HG03457 (cell line): ENCODE measurements around the gene PGAP6.
"Not testable (repeated sequence)": the region's sequence is repeated elsewhere in the genome, so short reads cannot be mapped to it uniquely, and the experiment has no call there.

ENCODE experiments used
- ATAC-seq: cut with Tn5 transposase; IDR thresholded peaks from one replicate; pipeline ENCODE4 v1.9.1; 2021; ENCODE audit warnings: moderate number of reproducible peaks; ENCODE audit not compliant: unreplicated experiment

Gene PGAP6

DNA sequence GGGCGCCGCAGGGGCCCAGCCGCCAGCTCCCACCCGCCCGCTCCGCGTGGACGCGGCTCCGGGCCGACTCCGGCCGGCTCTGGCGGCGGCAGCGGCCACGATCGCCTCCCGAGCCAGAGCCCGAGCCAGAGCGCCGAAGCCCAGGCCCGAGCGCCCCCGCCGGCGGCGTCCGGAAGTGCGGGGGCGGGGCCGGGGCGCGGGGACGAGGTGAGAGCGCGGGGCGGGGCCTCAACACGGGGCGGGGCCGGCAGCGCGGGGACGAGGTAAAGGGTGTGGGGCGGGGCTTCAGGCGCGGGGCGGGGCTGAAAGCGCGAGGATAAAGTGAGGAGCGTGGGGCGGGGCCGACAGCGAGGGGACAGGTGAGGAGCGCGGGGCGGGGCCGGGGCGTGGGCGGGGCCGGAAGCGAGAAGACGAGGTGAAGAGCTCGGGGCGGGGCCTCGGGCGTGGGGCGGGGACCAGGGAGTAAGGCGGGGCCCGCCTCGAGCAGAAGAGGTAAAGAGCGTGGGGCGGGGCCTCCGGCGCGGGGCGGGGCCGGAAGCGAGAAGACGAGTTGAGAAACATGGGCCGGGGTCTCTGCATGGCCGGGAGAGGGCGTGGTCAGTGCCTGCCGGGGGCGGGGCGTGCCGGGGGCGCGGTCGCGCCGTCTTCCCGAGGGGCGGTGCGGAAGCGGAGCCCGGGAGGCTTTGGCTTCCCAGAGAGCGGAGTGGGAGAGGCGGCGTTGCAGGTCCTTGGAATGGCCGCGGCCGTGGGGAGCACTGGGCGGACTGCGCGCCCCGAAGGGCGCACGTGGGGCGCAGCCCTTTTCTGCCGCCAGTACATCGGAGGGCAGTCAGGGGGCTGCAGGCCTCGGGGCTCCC, 29.0 kb downstream of the PGAP6 start, which contains the start of gene AXIN1:
TSS of gene AXIN1 (minus strand) at position 177 of the 857 bp plus-strand sequence. CDS start 5,698 bp downstream, outside the sequence.
- no peak for ATAC-seq

DNA sequence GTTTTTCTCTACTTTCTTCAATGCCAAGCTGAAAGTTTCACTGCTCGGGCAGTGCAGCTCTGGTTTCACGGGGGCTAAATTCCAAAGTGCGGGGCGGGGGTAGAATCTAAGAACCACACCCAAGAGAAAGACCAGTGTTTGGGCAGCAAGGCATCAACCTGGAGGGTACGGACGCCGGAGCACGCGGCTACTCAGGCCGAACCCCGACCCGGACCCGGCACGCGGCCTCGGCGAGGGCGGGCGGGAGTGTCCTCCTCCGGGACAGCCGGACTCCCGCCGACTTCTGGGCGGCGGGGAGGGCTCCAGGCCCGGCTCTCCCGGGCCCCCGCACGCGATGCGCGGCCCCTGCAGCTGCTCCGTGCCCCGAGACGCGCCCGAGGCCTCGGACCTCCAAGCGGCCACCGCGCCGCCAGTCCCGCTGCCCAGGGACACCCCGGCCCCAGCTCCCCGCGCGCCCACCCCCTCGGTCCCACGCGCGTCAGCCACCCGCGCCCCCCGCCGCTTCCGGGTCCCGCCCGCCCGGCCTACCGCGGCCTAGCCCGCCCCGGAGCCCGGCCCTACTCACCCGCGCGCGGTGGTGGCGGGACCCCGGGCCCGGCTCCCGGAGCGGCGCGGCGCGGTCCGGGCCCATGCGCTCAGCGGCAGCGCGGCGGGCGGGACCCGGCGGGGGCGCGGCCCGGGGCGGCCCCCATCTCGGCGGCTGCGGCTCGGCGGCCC, 29.8 kb downstream of the PGAP6 start:
- ATAC-seq, result no peak

DNA sequence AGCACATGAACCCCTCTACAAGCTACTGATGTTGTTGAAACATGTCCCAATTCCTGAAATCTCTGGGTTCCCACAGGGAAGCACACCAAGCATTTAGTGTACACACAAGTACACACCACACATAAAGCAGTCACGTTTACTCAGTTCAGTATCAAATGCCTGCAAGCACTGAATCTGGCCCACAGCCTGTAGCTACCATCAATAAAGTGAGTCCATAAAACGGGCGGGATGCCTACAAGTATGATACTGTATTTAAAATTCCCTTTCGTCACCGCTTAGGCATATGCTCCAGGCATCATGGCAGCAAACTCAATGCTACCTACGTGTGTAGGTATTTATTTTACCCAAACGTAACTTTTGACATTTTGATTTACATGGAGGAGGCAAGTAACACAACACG, 31.6 kb downstream of the PGAP6 start:
- ATAC-seq, result no peak

DNA sequence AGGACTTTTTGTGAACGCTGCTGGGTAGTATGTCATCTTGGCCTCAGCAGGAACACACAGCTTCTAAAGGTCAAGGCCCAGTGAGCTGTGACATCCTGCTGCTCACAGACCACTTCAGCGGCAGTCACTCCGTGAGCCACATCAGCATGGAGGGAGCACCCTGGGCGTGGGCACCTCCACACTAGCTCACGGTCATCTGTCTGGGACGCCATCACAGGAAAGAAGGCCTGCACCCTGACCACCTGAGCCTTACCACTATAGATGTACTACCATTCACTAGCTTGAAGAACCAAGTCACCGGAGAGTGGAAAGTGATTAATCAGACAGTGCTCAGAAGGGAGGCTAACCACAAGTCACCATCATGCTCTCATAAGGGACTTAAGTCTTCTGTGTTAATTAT, 32.6 kb downstream of the PGAP6 start:
- no peak for ATAC-seq

DNA sequence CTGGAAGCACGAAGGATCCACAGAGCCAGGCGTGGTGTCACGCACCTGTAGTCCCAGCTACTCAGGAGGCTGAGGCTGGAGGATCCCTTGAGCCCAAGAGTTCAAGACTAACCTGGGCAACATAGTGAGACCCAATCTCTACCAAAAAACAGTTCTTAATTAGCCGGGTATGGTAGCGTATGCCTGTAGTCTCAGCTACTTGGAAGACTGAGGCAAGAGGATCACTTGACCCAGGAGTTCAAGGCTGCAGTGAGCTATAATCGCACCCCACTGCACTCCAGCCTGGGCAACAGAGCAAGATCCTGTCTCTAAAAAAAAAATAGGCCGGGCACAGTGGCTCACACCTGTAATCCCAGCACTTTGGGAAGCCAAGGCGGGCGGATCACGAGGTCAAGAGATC, 33.3 kb downstream of the PGAP6 start:
- not testable (repeated sequence) for ATAC-seq

DNA sequence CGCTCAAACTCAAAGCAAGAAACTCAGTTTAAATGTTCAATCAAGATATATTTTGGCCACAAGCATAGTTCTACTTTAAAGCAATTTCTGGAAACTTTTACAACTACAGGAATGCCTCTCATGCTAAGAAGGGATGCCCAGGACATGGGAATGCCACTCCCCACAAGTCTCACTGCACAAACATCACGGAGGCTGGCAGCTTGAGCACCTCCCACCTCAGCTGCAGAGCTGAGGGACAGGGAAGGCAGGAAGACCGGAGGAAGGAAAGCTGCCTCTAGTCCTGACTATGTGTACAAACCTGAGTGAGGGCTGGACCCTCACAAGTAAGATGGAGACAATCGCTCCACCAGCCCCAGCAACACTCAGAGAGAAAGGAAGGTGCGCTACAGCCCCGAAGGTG, 34.6 kb downstream of the PGAP6 start:
- no peak for ATAC-seq

DNA sequence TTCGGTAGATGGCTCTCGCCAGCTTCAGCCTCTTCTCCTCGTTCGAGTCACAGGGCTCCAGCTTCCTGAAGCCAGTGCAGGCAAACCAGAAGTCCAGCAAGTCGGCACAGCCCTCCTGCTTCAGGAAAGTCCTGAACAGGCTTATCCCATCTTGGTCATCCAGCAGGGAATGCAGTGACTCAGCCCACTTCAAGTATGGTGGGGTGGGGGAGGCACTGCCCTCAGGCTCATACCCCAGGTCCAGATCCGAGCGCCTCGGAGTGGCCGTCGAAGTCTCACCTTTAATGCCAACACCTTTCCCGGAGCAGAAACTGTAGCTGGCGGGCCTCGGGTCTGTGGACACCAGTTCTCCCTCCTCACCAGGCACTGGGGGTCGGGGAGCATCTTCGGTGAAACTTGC, 35.2 kb downstream of the PGAP6 start:
- no peak for ATAC-seq

DNA sequence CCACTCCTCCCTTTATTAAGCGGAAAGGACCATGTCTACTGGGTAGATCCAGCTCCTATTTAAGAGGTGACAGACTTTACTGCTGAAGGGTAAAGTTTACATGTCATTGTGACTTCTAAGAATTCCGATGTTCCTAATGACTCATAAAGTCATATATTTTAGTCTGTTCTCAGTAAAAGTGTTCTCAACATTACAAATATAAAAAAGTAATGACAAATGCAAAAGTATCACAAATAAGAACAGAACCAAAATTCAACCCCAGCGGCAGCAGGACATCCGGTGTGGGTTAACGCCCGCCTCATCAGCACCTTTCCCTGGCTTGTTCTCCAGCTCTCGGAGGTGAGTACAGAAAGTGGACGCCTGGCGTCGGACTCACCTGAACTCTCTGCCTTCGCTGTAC, 36.0 kb downstream of the PGAP6 start:
- ATAC-seq, result no peak

DNA sequence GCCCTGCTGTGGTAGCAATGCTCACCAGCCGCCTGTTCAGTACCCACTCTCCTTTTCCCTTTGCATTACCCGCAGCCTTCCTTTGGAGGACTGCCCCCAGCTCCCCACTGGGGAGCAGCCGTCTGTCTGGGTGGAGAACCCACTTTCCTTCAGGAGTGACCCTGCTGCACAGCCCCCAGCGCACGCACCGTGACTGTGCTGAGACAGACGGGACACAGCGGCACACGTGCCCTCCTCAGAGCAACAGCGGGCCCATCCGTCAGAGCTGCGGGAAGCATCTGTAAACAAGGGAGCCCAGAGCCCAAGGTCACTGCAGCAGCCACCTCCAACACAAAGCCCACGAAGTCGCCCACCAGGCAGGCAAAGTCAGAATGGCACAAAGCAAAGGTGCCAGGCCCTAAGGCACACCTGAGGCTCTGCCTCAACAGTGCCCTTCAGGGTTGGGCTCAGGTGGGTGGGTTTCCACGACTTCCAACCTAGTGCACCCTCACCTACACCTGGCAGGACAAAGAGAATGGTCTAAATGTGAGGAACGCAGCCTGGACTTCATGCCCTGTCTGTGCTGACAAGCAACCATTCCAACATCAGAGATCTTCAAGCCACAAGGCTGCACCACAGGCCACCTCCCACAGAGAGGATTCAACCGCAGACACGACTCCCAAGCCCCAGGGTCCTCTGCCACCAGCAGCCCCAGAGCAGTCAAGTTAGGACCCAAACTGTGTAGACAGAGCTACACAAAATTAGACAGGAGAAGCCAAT, 39.1 kb downstream of the PGAP6 start:
- ATAC-seq, result no peak

DNA sequence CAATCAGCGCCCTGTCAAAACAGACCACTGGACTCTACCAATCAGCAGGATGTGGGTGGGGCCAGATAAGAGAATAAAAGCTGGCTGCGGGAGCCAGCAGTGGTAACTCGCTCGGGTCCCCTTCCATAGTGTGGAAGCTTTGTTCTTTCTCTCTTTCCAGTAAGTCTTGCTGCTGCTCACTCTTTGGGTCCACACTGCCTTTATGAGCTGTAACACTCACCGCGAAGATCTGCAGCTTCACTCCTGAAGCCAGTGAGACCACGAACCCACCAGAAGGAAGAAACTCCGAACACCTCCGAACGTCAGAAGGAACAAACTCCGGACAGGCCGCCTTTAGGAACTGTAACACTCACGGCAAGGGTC, 39.8 kb downstream of the PGAP6 start:
- ATAC-seq, result not testable (repeated sequence)

DNA sequence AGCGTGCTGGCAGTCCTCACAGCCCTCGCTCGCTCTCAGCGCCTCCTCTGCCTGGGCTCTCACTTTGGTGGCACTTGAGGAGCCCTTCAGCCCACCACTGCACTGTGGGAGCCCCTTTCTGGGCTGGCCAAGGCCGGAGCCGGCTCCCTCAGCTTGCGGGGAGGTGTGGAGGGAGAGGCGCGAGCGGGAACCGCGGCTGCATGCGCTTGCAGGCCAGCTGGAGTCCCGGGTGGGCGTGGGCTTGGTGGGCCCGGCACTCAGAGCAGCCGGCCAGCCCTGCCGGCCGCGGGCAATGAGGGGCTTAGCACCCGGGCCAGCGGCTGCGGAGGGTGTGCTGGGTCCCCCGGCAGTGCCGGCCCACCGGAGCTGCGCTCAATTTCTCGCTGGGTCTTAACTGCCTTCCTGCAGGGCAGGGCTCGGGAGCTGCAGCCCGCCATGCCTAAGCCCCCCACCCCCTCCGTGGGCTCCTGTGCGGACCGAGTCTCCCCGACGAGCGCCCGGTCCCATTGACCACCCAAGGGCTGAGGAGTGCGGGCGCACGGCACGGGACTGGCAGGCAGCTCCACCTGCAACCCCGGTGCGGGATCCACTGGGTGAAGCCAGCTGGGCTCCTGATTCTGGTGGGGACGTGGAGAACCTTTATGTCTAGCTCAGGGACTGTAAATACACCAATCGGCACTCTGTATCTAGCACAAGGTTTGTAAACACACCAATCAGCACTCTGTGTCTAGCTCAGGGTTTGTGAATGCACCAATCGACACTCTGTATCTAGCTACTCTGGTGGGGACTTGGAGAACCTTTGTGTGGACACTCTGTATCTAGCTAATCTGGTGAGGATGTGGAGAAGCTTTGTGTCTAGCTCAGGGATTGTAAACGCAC, 40.4 kb downstream of the PGAP6 start:
- ATAC-seq, result not testable (repeated sequence)

DNA sequence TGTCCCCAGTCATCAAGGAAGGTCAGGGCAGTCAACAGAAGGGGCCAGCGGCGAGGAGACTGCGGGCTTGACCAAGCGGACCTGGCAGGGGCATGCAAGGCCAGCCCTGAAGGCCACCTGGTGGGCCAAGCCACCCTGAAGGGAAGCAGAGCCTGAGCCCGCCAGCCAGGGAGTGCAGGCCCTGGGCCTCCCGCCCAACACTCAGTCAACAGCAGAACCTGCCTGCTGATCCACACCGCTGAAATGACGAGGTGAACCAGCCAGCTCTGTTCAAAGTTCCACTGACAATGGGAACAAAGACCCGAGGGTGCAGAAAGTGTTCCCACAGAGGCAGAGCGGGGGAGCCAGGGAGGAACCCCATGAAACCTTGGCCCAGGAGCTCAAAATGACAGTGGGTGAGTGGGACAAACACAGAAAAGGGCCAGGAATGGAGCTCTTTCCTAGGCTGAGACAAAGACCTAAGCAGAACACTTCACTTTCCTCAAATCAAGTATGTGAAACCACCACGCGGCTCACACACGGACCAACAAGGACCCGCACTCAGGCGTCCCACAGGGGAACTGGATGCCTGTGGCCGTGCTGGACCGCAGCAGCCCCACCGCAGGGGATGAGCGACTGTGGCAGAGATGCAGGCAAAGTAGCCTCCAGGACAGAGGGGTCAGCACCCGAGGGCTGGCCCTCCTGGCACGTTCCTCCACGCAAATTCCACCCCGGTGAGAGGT, 41.2 kb downstream of the PGAP6 start:
- ATAC-seq, result no peak

DNA sequence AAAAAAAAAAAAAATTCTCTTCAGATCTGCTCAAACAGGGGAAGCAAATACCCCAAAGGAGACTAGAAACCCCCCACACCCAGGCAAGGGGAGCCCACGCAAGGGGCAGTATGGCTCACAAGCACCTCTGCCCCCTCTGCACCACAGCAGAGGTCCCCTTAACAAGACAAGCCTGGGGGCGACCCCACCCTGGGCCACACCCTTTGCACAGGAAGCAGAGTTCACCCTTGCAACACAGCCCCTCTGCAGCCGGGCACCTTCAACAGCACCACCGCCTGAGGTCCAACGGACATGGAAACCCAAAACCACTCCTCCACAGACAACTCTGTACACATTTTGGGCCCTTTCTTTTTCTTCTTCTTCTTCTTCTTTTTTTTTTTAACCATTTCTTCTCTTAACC, 42.1 kb downstream of the PGAP6 start:
- ATAC-seq, result no peak

DNA sequence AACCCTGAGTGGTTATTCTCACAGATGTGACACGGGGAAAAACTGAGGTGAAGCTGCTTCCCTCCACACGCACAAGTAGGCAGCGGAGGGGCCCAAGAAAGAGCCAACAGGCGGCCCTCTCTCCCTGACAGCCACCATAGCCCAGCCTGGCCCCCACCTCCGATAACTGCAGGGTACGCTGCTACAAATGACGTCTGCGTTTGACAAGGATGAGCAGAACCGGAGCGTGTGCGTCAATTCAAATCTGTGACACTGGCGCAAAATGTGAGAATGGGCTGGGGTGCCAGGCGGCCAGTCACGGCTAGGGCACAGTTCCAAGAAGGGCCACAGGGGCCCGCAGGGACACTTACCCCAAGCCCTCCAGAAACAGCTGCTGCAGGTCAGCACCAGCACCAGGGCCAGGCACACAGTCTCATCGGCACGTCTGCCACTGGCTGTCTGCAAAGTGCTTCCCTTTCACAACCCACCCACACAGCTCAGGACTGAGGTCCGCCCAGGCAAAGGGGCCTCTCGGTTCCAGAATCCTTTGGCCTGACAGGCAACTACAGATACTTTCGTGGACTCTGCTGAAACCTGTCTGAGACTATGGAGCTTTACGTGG, 43.7 kb downstream of the PGAP6 start:
- no peak for ATAC-seq

DNA sequence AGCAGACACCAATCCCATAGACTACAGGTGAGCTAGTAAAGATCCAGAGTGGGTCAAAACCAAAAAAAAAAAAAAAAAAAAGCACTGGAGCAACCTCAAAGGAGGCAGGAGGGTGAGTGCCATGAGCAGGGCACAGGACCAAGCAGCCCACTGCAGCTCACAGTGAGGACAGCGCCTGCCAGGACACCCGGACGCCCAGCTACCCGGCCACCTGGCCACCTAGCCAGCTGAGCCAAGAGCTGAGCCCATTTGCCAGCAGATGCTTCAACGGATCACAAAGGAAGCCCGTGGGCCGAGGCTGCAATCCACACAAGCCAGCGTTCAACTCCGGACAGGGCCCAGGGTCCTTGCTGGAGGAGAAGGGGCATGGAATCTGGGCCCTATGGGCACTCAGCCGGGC, 44.3 kb downstream of the PGAP6 start:
- no peak for ATAC-seq

DNA sequence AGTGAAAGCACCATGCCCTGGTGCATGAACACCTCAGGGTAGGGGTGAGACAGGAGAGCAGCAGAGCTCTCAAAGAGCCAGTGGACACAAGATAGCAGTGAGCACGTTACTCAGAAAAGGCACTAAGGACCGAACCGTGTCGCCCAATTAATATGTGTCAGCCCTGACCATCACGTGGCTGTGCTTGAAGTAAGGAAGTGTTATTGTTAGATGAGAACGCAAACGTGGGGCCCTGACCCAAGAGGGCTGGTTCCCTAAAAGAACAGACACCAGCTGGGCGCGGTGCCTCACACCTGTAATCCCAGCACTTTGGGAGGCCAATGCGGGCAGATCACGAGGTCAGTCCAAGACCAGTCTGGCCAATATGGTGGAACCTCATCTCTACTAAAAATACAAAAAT, 45.5 kb downstream of the PGAP6 start:
- ATAC-seq, result no peak

DNA sequence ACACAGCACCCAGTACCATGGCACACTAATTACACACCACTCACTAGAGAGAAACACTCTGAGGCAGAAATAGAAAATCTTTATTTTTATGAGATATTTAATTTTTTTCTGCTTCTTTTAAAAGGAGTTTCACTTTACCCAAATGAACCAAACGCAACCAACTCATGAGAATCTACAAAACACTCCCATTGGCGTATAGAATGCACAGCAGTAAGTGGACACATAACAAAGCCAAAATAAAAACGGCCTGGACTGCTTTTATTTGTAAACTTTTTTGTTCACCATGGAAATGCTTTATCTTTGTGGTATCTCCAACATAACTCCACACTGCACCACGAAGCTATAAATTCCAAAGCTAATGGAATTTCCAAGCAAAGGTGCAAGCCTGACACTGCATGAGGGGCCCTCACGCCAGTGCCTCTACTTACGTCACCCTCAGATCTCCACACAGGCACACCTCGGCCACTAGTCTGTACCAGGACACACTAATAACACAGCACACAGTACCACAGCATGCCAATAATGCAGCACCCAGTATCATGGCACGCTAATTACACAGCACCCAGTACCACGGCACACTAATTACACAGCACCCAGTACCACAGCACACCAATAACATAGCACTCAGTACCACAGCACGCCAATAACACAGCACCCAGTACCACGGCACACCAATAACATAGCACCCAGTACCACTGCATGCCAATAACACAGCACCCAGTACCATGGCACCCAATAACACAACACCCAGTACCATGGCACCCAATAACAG, 46.7 kb downstream of the PGAP6 start:
- ATAC-seq, result not testable (repeated sequence)

DNA sequence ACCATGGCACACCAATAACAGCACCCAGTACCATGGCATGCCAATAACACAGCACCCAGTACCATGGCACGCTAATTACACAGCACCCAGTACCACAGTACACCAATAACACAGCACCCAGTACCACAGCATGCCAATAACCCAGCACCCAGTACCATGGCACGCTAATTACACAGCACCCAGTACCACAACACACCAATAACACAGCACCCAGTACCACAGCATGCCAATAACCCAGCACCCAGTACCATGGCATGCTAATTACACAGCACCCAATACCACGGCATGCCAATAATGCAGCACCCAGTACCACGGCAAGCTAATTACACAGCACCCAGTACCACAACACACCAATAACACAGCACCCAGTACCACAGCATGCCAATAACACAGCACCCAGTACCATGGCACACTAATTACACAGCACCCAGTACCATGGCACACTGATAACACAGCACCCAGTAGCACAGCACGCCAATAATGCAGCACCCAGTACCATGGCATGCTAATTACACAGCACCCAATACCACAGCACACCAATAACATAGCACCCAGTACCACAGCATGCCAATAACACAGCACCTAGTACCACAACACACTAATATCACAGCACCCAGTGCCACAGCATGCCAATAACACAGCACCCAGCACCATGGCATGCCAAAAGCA, 47.5 kb downstream of the PGAP6 start:
- not testable (repeated sequence) for ATAC-seq
